Stimulated activated CD4-positive, alpha-beta T cell treated with anti-CD3 and anti-CD28 coated beads, Interleukin-1b, Interleukin-23, amount 100 ng/mL, for 48 hours (primary cell): ENCODE data around the gene CFB.
A peak's percentile ranks its signal among the peaks of the same experiment; 100 is the strongest.
"Not testable (repeated sequence)": the region's sequence is repeated elsewhere in the genome, so short reads cannot be mapped to it uniquely, and the experiment has no call there.

Experiments
- DNase-seq: peaks from one replicate; pipeline ENCODE4 v3.0.0-alpha.2; 2020

The CFB gene

DNA sequence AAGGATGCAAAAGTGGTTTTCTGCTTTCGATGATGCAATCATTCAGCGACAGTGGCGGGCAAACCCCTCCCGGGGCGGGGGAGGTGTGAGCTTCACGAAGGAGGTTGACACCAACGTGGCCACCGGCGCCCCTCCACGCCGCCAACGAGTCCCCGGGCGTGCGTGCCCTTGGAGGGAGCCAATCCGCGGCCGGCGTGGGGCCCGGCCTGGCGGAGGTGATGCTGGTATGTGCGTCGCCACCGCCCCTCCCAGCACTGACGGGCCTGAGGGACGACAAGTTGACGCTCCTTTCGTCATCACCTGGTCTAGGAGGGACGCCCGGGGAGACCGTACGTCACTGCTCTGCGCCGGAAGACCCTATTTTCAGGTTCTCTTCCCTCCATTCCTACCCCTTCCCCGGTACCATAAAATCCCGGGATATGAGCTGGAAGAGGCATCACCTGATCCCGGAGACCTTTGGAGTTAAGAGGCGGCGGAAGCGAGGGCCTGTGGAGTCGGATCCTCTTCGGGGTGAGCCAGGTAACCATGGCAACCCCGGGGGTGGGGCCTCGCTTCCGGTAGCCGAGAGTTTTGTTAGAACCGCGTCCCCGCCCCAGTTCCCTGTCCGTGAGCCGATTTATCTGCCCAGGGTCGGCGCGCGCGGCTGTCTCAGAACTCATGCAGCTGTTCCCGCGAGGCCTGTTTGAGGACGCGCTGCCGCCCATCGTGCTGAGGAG, 26.3 kb downstream of the CFB start, which contains the start of gene DXO:
Gene DXO (minus strand): TSS at position 146 of the 716 bp plus-strand sequence. CDS start 463 bp downstream, outside the sequence.
- peak; percentile 99 for DNase-seq

- no peak for DNase-seq
Observed at GRCh38 chr6:31972709-31973350, 26.9 kb downstream of the CFB start.

- not testable (repeated sequence) for DNase-seq
Observed at GRCh38 chr6:31976065-31976464, 30.2 kb downstream of the CFB start.

DNA sequence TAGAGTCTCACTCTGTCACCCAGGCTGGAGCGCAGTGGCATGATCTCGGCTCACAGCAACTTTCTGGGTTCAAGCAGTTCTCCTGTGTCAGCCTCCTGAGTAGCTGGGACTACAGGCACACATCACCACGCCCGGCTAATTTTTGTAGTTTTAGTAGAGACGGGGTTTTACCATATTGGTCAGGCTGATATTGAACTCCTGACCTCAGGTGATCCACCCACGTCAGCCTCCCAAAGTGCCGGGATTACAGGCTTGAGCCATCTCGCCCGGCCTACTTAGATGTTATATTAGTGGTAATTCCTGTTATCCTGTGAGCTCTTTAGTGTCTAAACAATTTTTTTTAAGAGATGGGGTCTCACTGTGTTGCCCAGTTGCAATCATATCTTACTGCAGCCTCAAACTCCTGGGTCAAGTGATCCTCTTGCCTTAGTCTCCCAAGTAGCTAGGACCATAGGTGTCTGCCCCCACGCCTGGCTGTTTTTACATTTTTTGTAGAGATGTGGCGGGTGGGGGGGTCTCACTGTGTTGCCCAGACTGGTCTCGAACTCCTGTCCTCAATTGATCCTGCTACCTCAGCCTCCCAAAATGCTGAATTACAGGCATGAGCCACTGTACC, 32.0 kb downstream of the CFB start:
- DNase-seq, result no peak

DNA sequence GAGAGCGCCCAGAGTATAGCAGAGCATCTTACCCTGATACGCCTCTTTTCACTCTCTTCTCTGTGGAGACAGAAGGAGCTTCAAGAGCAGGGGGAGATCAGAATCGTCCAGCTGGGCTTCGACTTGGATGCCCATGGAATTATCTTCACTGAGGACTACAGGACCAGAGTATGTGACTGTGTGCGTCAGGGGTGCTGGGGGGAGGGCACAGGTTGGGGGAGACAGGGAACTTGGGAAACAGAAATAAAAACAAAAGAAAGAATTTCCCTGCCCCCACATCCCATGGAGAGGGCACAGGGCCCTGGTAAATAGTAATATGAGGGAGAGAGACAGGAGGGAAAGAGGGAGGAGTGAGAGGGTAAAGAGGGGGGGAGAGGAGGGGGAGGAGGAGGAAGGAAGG, 32.9 kb downstream of the CFB start:
- no peak for DNase-seq

DNA sequence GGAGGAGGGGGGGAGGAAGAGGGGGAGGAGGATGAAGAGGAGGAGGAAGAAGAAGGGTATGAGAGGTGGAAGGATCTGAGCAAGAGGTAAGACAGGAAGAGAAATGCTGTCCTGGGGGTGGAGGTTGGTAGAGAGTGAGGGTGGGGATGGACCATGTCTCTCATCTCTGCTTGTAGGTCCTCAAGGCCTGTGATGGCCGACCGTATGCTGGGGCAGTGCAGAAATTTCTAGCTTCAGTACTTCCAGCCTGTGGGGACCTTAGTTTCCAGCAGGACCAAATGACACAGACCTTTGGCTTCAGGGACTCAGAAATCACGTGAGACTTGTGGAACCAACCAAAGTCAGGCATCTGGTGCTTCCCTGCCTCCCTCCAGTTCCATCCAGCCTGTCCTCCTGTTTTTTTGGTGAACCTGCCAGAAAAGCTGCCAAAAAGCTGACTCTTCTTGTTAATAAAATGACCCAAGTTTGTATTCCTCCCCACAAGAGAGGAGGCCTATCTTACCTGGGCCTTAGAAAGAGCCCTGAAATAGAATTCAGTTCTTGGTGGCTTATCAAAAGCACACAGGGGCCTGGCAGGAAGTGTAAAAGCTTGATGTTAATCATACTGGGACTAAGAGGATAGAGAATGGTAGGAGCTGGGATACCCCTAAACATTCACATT, 33.5 kb downstream of the CFB start:
- no peak for DNase-seq

GRCh38 chr6:31980195-31980876, 34.4 kb downstream of the CFB start:
- DNase-seq, result not testable (repeated sequence)

GRCh38 chr6:31980998-31981397, 35.1 kb downstream of the CFB start:
- not testable (repeated sequence) for DNase-seq

GRCh38 chr6:31981744-31982143, 35.8 kb downstream of the CFB start, which contains the start of gene C4A:
C4A (plus strand) TSS chr6:31982057; CDS start chr6:31982108, 51 bp downstream.
- DNase-seq, result not testable (repeated sequence)

DNA sequence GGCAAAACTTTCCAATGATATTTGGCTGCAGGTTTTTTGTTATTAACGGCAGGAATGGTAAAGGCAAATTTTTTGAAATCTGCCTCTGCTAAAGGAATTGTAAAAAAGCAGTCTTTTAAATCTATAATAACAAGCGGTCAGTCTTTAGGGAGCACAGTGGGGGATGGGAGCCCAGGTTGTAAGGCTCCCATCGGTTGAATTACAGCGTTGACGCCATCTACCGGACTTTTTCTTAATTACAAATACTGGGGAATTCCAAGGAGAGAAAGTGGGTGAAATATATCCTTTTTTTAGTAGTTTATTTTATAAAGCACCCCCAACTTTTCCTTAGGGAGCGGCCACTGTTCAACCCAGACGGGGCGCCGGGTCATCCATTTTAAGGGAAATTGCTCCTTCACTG, 43.5 kb downstream of the CFB start:
- not testable (repeated sequence) for DNase-seq

- not testable (repeated sequence) for DNase-seq
Observed at GRCh38 chr6:31994421-31994820, 48.5 kb downstream of the CFB start.

GRCh38 chr6:31996385-31996784, 50.5 kb downstream of the CFB start:
- not testable (repeated sequence) for DNase-seq
